H9 (cell line): ENCODE data around the gene SHH. TPM values are rescaled to one million over a fixed set of nuclear protein-coding genes. Genes with fewer than 3 reads are reported as not detected.

Experiments
- DNase-seq: peaks from one replicate; pipeline ENCODE4 v3.0.0-alpha.2; 2017
- H2AFZ ChIP-seq: one replicate; pipeline ENCODE4 v1.6.1; 2013; ENCODE audit warnings: mild to moderate bottlenecking, low read length, control low read depth, moderate library complexity
- H2AK5ac ChIP-seq: 2 replicates; pipeline ENCODE4 v1.6.1; 2013; ENCODE audit warnings: low read length, control low read depth, mixed read lengths; ENCODE audit not compliant: insufficient read length
- H2BK120ac ChIP-seq: one replicate; pipeline ENCODE4 v1.6.1; 2013; ENCODE audit warnings: low read depth, mild to moderate bottlenecking, low read length, control low read depth, inconsistent platforms; ENCODE audit not compliant: poor library complexity, severe bottlenecking
- H2BK12ac ChIP-seq: 2 replicates; pipeline ENCODE4 v1.6.1; 2013; ENCODE audit warnings: low read length, control low read depth, mixed read lengths, low read depth; ENCODE audit not compliant: insufficient read length
- H2BK15ac ChIP-seq: 2 replicates; pipeline ENCODE4 v1.6.1; 2013; ENCODE audit warnings: low read depth, low read length, control low read depth
- H2BK20ac ChIP-seq: one replicate; pipeline ENCODE4 v1.6.1; 2013; ENCODE audit warnings: low read depth, mild to moderate bottlenecking, low read length, control low read depth, inconsistent platforms; ENCODE audit not compliant: poor library complexity, severe bottlenecking
- H2BK5ac ChIP-seq: 2 replicates; pipeline ENCODE4 v1.6.1; 2013; ENCODE audit warnings: low read length, control low read depth, mixed read lengths; ENCODE audit not compliant: insufficient read length
- H3K14ac ChIP-seq: 2 replicates; pipeline ENCODE4 v1.6.1; 2013; ENCODE audit warnings: low read length, control low read depth; ENCODE audit not compliant: insufficient read depth
- H3K18ac ChIP-seq: 2 replicates; pipeline ENCODE4 v1.6.1; 2013; ENCODE audit warnings: low read depth, mild to moderate bottlenecking, mixed read lengths, low read length, control low read depth; ENCODE audit not compliant: insufficient read length
- H3K23ac ChIP-seq: 2 replicates; pipeline ENCODE4 v1.6.1; 2013; ENCODE audit warnings: low read length, control low read depth, mixed read lengths, low read depth; ENCODE audit not compliant: insufficient read length
- H3K23me2 ChIP-seq: 2 replicates; pipeline ENCODE4 v1.6.1; 2013; ENCODE audit warnings: low read depth, mild to moderate bottlenecking, mixed read lengths, low read length, control low read depth; ENCODE audit not compliant: insufficient read length, poor library complexity, severe bottlenecking
- H3K27ac ChIP-seq: 2 replicates; pipeline ENCODE4 v1.5.1; 2013; ENCODE audit warnings: low read length, control low read depth, mixed read lengths, low read depth; ENCODE audit not compliant: insufficient read length
- H3K27me3 ChIP-seq: 2 replicates; pipeline ENCODE4 v1.6.1; 2013; ENCODE audit warnings: low read length, control low read depth, inconsistent platforms; ENCODE audit not compliant: insufficient read depth
- H3K4ac ChIP-seq: 2 replicates; pipeline ENCODE4 v1.6.1; 2013; ENCODE audit warnings: low read depth, mild to moderate bottlenecking, control low read depth, inconsistent platforms, low read length, moderate library complexity
- H3K4me1 ChIP-seq: 2 replicates; pipeline ENCODE4 v1.6.1; 2013; ENCODE audit warnings: low read length, control low read depth, inconsistent platforms; ENCODE audit not compliant: insufficient read depth
- H3K4me2 ChIP-seq: 2 replicates; pipeline ENCODE4 v1.6.1; 2013; ENCODE audit warnings: low read length, control low read depth, mixed read lengths; ENCODE audit not compliant: insufficient read length, insufficient read depth
- H3K56ac ChIP-seq: 2 replicates; pipeline ENCODE4 v1.6.1; 2013; ENCODE audit warnings: low read depth, mild to moderate bottlenecking, mixed read lengths, low read length, control low read depth; ENCODE audit not compliant: insufficient read length
- H3K79me1 ChIP-seq: 2 replicates; pipeline ENCODE4 v1.6.1; 2013; ENCODE audit warnings: low read depth, mild to moderate bottlenecking, moderate library complexity, low read length, control low read depth, inconsistent platforms; ENCODE audit not compliant: insufficient read depth, poor library complexity, severe bottlenecking
- H3K79me2 ChIP-seq: 2 replicates; pipeline ENCODE4 v1.6.1; 2013; ENCODE audit warnings: low read length, control low read depth, inconsistent platforms; ENCODE audit not compliant: insufficient read depth
- H3K9ac ChIP-seq: 2 replicates; pipeline ENCODE4 v1.6.1; 2013; ENCODE audit warnings: low read length, control low read depth, mixed read lengths; ENCODE audit not compliant: insufficient read length; ENCODE audit errors: extremely low read depth
- H3K9me3 ChIP-seq: one replicate; pipeline ENCODE4 v1.6.1; 2013; ENCODE audit warnings: low read depth, low read length, inconsistent platforms; ENCODE audit not compliant: control insufficient read depth
- H3T11ph ChIP-seq: one replicate; pipeline ENCODE4 v1.6.1; 2013; ENCODE audit warnings: mild to moderate bottlenecking, low read length, control low read depth, inconsistent platforms
- H4K20me1 ChIP-seq: one replicate; pipeline ENCODE4 v1.6.1; 2013; ENCODE audit not compliant: control insufficient read depth, insufficient read length, insufficient read depth
- H4K5ac ChIP-seq: 2 replicates; pipeline ENCODE4 v1.6.1; 2013; ENCODE audit warnings: low read depth, mild to moderate bottlenecking, mixed read lengths, low read length, control low read depth; ENCODE audit not compliant: insufficient read length
- H4K8ac ChIP-seq: replicated peaks from 2 replicates; pipeline ENCODE4 v1.6.1; 2013; ENCODE audit warnings: low read length, control low read depth, mixed read lengths, low read depth; ENCODE audit not compliant: insufficient read length
- H4K91ac ChIP-seq: 2 replicates; pipeline ENCODE4 v1.6.1; 2013; ENCODE audit warnings: low read depth, mild to moderate bottlenecking, moderate library complexity, mixed read lengths, low read length, control low read depth; ENCODE audit not compliant: insufficient read length
- H3K27ac Mint-ChIP-seq, 3 experiments: 2 replicates in 2 of 3; 3 replicates in 1 of 3; pipeline ENCODE4 v1.8.0; 2020 to 2021; ENCODE audit warnings: mixed read lengths in 3 of 3, mild to moderate bottlenecking in 1 of 3, moderate library complexity in 1 of 3
- H3K27me3 Mint-ChIP-seq: 2 replicates; pipeline ENCODE4 v1.8.0; 2021; ENCODE audit warnings: low read depth, mild to moderate bottlenecking, moderate library complexity, mixed read lengths
- H3K36me3 Mint-ChIP-seq, 3 experiments: 2 replicates in 2 of 3; 3 replicates in 1 of 3; pipeline ENCODE4 v1.8.0; 2020 to 2021; ENCODE audit warnings: low read depth in 3 of 3, mixed read lengths in 3 of 3; ENCODE audit not compliant: insufficient read depth in 1 of 3
- H3K4me1 Mint-ChIP-seq, 2 experiments: 2 replicates each; pipeline ENCODE4 v1.8.0; 2020; ENCODE audit warnings: mixed read lengths in 2 of 2
- H3K4me3 Mint-ChIP-seq, 2 experiments: 2 replicates in 1 of 2; 3 replicates in 1 of 2; pipeline ENCODE4 v1.8.0; 2020 to 2021; ENCODE audit warnings: mild to moderate bottlenecking in 2 of 2, mixed read lengths in 2 of 2, moderate library complexity in 1 of 2
- H3K9me3 Mint-ChIP-seq, 2 experiments: 2 replicates in 1 of 2; 3 replicates in 1 of 2; pipeline ENCODE4 v1.8.0; 2020; ENCODE audit warnings: mild to moderate bottlenecking in 2 of 2, mixed read lengths in 2 of 2, moderate library complexity in 1 of 2
- CTCF ChIP-seq: fragments of 200-600 bp; sonication (generic); conservative IDR thresholded peaks from 3 replicates; pipeline ENCODE4 v1.8.0; 2021; ENCODE audit warnings: antibody characterized with exemption, mild to moderate bottlenecking
- WGBS: extraction: QIAGEN DNeasy Blood & Tissue Kit; methylation state at CpG from one replicate; pipeline ENCODE4 v1.1.7; 2013; ENCODE audit warnings: missing lambda C conversion rate, low lambda C conversion rate, mixed read lengths; ENCODE audit not compliant: insufficient read length; ENCODE audit errors: extremely low coverage; 5-methylcytosine and 5-hydroxymethylcytosine counted together
- total RNA-seq: library from RNA; stranded (reverse); gene quantifications from 2 replicates; pipeline ENCODE4 v1.2.1, GENCODE V29; 2021

Gene SHH
- total RNA-seq, 1 experiment from 2014 or later = 0.07 TPM

DNA sequence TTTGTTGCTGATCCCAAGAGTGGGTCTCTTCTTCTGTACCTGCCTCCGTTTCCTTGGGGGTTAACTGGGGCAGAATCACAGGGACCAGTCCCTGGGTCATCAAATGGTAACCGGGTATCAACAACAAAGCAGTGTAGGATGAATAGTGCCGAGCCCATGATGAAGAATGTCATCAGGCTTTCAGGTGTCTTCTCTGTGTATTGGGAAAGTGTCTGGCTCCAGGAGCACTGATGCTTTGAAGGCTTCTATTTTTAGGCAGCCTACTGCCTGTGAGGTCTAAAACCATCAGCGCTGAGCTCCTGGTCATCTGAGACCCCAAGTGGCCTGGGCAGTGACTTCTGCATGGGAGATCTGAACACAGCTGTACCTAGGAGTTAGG lies 48.2 kb upstream of the SHH start:
- TF ChIP-seq CTCF = no peak
- no peak overlapping the region for H4K91ac ChIP-seq
- no peak overlapping the region for H2BK12ac ChIP-seq
- H3K27ac Mint-ChIP-seq = no peak overlapping the region
- H3K79me2 ChIP-seq = no peaks in the 10 kb centered on the region
- no peaks in the 10 kb centered on the region for H3K9me3 ChIP-seq
- no peak overlapping the region for H3K4me3 Mint-ChIP-seq
- no peak overlapping the region for H2BK15ac ChIP-seq
- H2BK120ac ChIP-seq = no peak overlapping the region
- H3K14ac ChIP-seq = no peak overlapping the region
- no peak overlapping the region for H3K4me2 ChIP-seq
- H4K5ac ChIP-seq = no peak overlapping the region
- WGBS = no CpG with 5 or more reads among the region's 4 CpGs
- no peak overlapping the region for H3K4ac ChIP-seq
- no peak overlapping the region for H3K56ac ChIP-seq
- no peak overlapping the region for H3T11ph ChIP-seq
- no peaks in the 10 kb centered on the region for H3K27me3 ChIP-seq
- H3K9me3 Mint-ChIP-seq = no peaks in the 10 kb centered on the region
- H2AFZ ChIP-seq = no peak overlapping the region
- no peaks in the 10 kb centered on the region for H3K23me2 ChIP-seq
- H3K18ac ChIP-seq = no peak overlapping the region
- DNase-seq = no peak
- H4K20me1 ChIP-seq = no peaks in the 10 kb centered on the region
- H2AK5ac ChIP-seq = no peak overlapping the region
- H3K79me1 ChIP-seq = no peaks in the 10 kb centered on the region
- H2BK20ac ChIP-seq = no peak overlapping the region
- no peaks in the 10 kb centered on the region for H3K36me3 Mint-ChIP-seq
- no peak overlapping the region for H3K27ac ChIP-seq
- no peak overlapping the region for H3K9ac ChIP-seq
- H2BK5ac ChIP-seq = no peak overlapping the region
- H4K8ac ChIP-seq = no peak overlapping the region
- H3K4me1 Mint-ChIP-seq = no peaks in the 10 kb centered on the region
- H3K23ac ChIP-seq = no peak overlapping the region
- peaks cover 9% of the 10 kb centered on the region for H3K27me3 Mint-ChIP-seq
- no peaks in the 10 kb centered on the region for H3K4me1 ChIP-seq
